HG02943 (cell line): Measurements from ENCODE around the gene ZNRF3.
"Not testable (repeated sequence)": the region's sequence is repeated elsewhere in the genome, so short reads cannot be mapped to it uniquely, and the experiment has no call there.

Experiments
- ATAC-seq: cut with Tn5 transposase; IDR thresholded peaks from one replicate; pipeline ENCODE4 v1.9.1; 2021; ENCODE audit warnings: mild to moderate bottlenecking, low read depth, moderate library complexity; ENCODE audit not compliant: unreplicated experiment

ZNRF3 gene

GRCh38 chr22:28883917-28884746 is 760 bp downstream of the ZNRF3 start:
- ATAC-seq, result no peak

DNA sequence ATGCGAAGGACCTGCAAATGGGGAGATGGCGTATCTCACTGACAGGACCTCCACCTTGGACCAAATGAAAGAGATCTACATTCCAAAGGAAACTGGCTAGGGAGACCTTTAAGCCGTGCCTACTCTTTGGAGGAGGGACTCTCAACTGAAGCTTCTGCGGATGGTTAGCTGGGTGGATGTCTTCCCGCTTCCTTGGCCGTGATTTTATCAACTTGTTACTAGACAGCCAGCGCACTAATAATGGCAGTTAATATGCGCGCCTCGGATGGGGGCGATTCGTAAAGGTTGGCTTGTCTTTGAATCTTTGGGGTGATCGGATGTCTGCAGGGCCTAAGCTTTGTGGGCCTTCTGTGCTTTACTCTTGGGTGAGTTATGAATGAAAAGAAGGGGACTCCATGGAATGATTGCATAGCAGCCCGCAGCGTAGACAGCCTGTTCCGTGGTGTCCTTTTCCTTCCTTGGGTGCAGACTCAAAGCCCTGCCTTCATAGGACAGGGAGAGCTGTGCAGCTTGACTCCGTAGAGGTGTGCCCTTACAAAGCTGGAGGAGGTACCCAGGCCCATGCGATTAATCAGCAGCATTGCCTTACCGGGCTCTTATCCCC is 1.5 kb downstream of the ZNRF3 start:
- no peak for ATAC-seq

GRCh38 chr22:28885939-28886338 is 2.6 kb downstream of the ZNRF3 start:
- ATAC-seq, result no peak

- ATAC-seq, result not testable (repeated sequence)
Observed at GRCh38 chr22:28886679-28887078, 3.3 kb downstream of the ZNRF3 start.

DNA sequence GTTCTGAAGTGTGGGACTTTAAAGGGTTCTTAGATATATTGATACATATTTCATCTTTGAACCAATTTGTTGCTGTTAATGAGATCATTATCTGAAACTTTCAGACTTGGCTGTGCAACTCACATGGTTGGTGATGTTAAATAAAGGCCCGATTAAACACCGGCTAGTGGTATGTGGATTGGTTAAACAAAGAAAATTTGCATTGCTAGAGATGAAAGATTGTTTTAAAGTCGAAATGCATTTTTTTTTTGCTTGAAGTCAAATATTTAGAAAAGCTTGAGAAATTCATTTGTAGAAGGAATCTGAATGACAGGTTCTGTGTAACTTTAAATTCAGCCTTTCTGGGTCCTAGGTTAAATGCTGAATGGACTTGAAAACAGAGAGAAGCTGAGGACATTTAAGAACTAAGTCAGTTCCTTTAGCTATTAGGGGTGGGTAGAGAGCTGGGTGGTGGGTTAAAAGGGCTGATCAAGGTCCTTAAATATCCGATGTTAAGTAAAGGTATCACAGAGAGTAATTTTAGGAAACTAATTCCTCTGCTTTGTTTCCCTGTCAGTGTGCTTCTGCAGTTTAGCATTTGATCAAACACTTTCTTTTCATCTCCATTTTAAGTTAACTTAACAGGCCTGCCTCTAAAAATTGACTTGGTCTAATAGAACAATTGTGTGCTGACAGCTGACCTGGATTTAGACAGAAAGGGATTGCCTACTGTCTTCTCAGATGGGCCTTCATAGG is 4.5 kb downstream of the ZNRF3 start:
- no peak for ATAC-seq

DNA sequence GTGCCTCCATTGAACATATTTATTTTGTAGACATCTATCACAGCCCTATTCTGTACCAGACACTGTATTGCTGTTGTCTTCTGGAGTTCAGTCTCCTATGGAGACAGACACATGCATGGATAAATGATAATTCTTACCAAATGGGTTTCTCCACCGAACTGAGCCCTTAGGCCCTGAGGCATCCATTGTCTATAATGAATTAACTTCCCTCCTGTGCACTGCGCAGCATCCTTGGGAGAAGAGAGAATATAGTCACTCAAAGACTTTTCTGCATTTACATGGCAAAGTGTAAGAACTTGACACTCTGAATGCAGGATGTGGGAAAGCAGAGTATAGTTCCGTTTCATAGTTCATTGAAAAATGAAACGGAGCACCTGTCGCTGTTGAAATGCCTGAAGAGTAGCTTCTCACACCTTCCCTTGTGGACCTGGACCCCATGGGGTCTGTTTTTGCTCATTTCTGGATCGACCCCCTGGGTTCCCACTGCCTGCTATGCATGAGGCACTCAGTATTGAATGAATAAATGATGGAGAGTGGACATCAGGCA is 6.2 kb downstream of the ZNRF3 start:
- no peak for ATAC-seq

- no peak for ATAC-seq
Observed at GRCh38 chr22:28891156-28891733, 7.9 kb downstream of the ZNRF3 start.

DNA sequence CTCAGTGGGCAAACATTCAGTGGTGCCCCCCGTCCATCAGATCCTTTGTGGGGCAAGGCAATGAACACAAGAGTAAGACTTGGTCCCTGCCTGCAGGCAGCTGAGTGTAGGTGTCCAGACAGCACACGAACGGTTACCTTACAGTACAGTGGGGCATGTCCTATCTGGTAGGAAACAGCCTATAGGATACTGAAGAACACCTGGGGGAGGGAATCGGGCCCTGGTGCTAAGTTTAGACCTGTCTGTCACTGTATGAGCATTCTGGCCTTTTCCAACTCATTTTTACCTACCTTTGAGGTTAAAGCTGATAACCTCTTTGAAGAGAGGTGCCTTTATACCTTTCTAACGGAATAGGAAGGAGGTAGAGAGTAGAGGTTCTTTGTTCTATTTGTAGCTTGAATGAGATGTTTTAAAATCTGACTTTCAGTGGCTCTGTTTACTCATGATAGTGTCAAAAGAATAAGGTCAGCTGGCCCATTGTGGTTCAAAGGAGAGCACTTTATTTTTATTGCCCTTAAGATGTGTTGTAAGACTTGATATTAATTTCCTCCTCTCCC is 8.9 kb downstream of the ZNRF3 start:
- ATAC-seq, result no peak

DNA sequence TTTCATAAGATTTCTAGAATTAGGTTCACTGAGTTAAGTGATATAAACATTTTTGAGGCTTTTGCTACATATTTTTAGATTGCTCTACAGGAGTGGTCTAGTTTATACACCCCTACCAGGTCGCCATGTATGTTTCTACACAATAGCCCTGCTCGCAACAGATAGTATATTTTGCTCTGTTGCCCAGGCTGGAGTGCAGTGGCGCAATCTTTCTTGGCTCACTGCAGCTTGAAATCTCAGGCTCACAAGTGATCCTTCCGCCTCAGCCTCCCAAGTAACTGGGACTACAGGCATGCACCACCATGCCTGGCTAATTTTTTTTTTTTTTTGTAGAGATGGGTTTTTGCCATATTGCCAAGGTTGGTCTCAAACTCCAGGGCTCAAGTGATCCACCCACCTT is 10.4 kb downstream of the ZNRF3 start:
- ATAC-seq, result no peak

DNA sequence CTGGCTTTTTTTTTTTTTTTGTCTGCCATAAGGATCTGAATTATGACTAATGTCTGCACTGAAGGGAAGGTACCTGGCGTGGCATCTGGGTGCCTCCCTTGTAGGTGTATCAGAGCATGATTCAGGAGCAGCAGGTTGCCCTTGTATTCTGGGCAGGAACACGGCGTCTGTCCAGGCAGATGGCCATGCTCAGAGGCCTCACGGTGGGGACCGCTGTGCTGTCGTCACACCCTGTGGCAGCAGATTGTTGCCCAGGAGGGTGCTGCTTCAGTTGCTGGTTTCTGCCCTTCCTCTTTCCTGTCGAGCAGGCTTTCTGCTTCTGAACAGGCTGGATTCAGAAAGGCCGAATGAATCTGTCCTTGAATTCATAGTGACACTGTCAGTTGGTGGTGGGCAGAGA is 11.0 kb downstream of the ZNRF3 start:
- no peak for ATAC-seq

DNA sequence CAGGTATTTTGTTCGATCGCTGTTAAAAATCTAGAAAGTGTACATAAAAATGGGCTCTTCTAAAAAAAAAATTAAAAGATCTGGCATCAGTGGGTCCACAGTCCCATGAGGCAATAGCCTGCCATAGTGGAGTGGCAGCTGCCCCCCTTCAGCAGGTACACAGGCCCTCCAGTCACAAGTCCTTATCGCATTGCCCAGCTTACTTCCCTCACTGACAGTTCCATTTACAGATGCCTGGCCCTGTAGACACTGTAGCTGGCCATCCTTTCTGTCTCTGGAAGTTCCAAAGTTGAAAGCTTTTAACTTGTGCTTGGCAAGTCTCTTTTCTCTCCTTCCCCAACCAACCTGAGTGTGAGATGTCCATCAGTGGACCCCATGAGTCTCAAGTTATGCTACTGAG is 11.4 kb downstream of the ZNRF3 start:
- no peak for ATAC-seq

- no peak for ATAC-seq
Observed at GRCh38 chr22:28896611-28897010, 13.2 kb downstream of the ZNRF3 start.

GRCh38 chr22:28898233-28898629 is 14.9 kb downstream of the ZNRF3 start:
- ATAC-seq, result no peak

- no peak for ATAC-seq
Observed at GRCh38 chr22:28899199-28899853, 16.0 kb downstream of the ZNRF3 start.

- no peak for ATAC-seq
Observed at GRCh38 chr22:28900379-28900925, 17.1 kb downstream of the ZNRF3 start.

DNA sequence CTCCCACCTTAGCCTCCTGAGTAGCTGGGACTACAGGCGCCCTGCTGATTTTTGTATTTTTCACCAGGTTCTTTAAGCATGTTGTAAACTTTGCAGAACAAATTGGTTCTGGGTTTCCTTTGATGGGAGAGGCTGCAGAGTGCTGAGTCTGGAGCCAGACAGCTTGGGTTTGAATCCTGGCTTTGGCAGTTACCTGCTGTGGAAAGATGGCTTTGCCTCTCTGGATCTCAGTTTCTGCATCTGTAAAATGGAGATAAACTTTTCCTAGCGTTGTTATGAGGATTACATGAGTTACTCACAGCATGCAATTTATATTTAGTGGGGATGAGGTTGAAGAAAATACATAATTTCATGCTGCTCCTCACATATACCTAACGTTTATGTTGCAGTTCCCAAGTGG is 19.1 kb downstream of the ZNRF3 start:
- no peak for ATAC-seq

DNA sequence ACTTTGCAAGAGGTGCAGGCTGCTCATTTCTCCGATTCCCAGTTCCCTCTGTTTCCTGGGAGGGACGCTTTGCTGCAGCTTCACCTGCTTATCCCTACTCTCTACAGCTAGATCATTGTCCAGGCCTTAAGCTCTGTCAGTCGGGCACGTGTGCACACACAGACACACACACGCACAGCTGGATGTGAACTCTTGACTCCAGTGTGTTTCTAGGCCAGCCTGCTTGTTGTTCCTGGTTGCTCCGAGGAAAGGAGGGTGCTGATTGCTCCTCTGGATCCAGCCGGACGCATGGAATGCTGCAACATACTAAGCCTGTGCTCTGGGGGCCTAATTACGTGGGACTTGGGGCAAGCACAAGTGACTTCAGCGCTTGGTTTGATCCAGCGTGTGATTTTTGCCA is 19.7 kb downstream of the ZNRF3 start:
- ATAC-seq, result no peak

- no peak for ATAC-seq
Observed at GRCh38 chr22:28903729-28904128, 20.4 kb downstream of the ZNRF3 start.

DNA sequence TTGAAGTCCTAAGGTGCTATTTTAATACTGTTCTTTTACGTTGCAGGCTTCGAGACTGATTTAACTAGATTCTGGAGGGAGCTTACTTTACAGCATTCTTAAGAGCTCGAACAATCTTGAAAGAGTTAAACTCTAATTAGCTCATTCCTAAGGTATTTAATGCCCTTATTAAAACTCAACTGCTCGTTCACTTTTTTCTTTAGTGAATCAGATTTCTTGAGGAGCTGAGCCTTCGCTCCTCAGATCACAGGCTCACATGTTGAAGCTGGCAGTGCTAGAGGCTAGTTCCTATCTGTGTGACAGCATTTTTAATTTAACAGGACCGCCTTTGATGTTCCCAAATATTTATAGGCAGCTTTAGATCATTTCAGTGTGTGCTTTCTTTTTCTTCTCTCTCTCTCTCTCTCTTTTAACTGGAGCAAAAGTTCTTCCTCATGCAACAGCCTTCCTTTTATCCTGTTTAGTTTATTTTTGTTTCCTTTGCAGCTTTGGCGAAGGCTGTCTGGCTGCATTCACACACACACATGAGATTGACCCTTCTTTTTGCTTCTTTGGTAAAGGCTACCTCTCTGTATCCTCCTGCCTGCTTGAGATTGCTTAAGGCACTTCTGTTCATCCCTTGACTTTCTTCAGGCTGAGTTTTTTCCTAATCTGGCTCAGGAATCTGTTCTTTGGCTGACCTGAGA is 21.0 kb downstream of the ZNRF3 start:
- ATAC-seq, result no peak
